Endothelial cell of umbilical vein (primary cell): ENCODE results near the gene CPSF4. TPM values are rescaled to one million over a fixed set of nuclear protein-coding genes. Genes with fewer than 3 reads are reported as not detected.
A peak's percentile ranks its signal among the peaks of the same experiment; 100 is the strongest.

Experiments used
- BruUV-seq: library from RNA; stranded (reverse); fragments of 400-500 nt; replicated peaks from 2 replicates; lab custom pipeline; 2021; lab: Mats Ljungman, UMichigan
- CTCF ChIA-PET: fragments of 300-600, 350-600 bp; sonication (Branson Sonifier 250); formaldehyde crosslinking; loops from one replicate; lab custom pipeline; 2021; ENCODE audit warnings: antibody characterized with exemption, inconsistent platforms; lab: Charles Lee
- POLR2A ChIA-PET: fragments of 300-600, 350-600 bp; sonication (Branson Sonifier 250); formaldehyde crosslinking; loops from one replicate; lab custom pipeline; 2021; ENCODE audit warnings: antibody characterized with exemption, inconsistent platforms; lab: Charles Lee
- DNase-seq: peaks from one replicate; pipeline ENCODE4 v3.0.0-alpha.2; 2011; ENCODE audit warnings: low read depth, low spot score
- FAIRE-seq: peaks from 2 replicates; lab custom pipeline; 2011; peaks lifted over from hg19 to GRCh38; lab: Jason Lieb, UNC
- H2AFZ ChIP-seq: 2 replicates; pipeline ENCODE4 v1.6.0; 2012; ENCODE audit warnings: low read depth, low read length, control low read depth, inconsistent platforms
- H3K27ac ChIP-seq: 2 replicates; pipeline ENCODE4 v1.5.1; 2011; ENCODE audit warnings: low read depth, mild to moderate bottlenecking, control low read depth, low read length, moderate library complexity; ENCODE audit not compliant: insufficient read depth
- H3K27me3 ChIP-seq, 2 experiments: 2 replicates each; pipeline versions ENCODE4 v1.6.0 to v1.6.1; 2011; ENCODE audit warnings: low read length in 2 of 2, mixed read lengths in 1 of 2; ENCODE audit not compliant: control insufficient read depth in 2 of 2, insufficient read depth in 2 of 2
- H3K36me3 ChIP-seq, 2 experiments: 2 replicates in 1 of 2; 3 replicates in 1 of 2; pipeline ENCODE4 v1.5.1; 2011; ENCODE audit warnings: low read length in 2 of 2, mild to moderate bottlenecking in 1 of 2, moderate library complexity in 1 of 2; ENCODE audit not compliant: control insufficient read depth in 2 of 2, insufficient read depth in 2 of 2; ENCODE audit errors: extremely low read depth in 1 of 2
- H3K4me1 ChIP-seq: 3 replicates; pipeline ENCODE4 v1.5.1; 2011; ENCODE audit warnings: mild to moderate bottlenecking, low read length; ENCODE audit not compliant: control insufficient read depth, insufficient read depth; ENCODE audit errors: extremely low read depth
- H3K4me2 ChIP-seq: 2 replicates; pipeline ENCODE4 v1.6.1; 2011; ENCODE audit warnings: low read length, control low read depth, mixed read lengths; ENCODE audit not compliant: insufficient read depth
- H3K4me3 ChIP-seq, 3 experiments: fragments of 200-600 bp in 1 of 3; sonication (generic), shearing (Covaris generic) in 1 of 3; replicated peaks in 1 of 3; 2 replicates each; pipeline ENCODE4 v1.5.1; 2011 to 2016; ENCODE audit warnings: control low read depth in 3 of 3, low read length in 3 of 3, mild to moderate bottlenecking in 2 of 3, inconsistent platforms in 1 of 3, low read depth in 1 of 3, moderate library complexity in 1 of 3; ENCODE audit not compliant: insufficient read depth in 1 of 3
- H3K79me2 ChIP-seq: 2 replicates; pipeline ENCODE4 v1.6.0; 2012; ENCODE audit warnings: low read length, inconsistent platforms; ENCODE audit not compliant: control insufficient read depth, insufficient read depth
- H3K9ac ChIP-seq: replicated peaks from 2 replicates; pipeline ENCODE3; 2011; ENCODE audit warnings: low read length, control low read depth; ENCODE audit not compliant: insufficient read depth; ENCODE audit errors: extremely low read depth
- H3K9me1 ChIP-seq: replicated peaks from 3 replicates; pipeline ENCODE4 v1.6.0; 2011; ENCODE audit warnings: mild to moderate bottlenecking, low read length; ENCODE audit not compliant: control insufficient read depth, insufficient read depth; ENCODE audit errors: extremely low read depth
- H3K9me3 ChIP-seq: replicated peaks from 2 replicates; pipeline ENCODE4 v1.5.1; 2012; ENCODE audit warnings: low read length, inconsistent platforms; ENCODE audit not compliant: control insufficient read depth, insufficient read depth
- H4K20me1 ChIP-seq: replicated peaks from 2 replicates; pipeline ENCODE3; 2011; ENCODE audit warnings: mild to moderate bottlenecking, low read length; ENCODE audit not compliant: control insufficient read depth, insufficient read depth; ENCODE audit errors: extremely low read depth
- EZH2 ChIP-seq: IDR thresholded peaks from 2 replicates; pipeline ENCODE4 v1.6.1; 2012; ENCODE audit warnings: borderline replicate concordance, low read depth, mild to moderate bottlenecking, moderate library complexity, low read length, inconsistent platforms; ENCODE audit not compliant: severe bottlenecking
- FOS ChIP-seq: IDR thresholded peaks from 2 replicates; pipeline ENCODE4 v1.6.1; 2011; ENCODE audit warnings: mild to moderate bottlenecking, low read length, moderate library complexity, borderline replicate concordance; ENCODE audit not compliant: insufficient read depth
- GATA2 ChIP-seq: IDR thresholded peaks from 2 replicates; pipeline ENCODE4 v1.7.0; 2011; ENCODE audit warnings: low read depth, mild to moderate bottlenecking, moderate library complexity, mixed read lengths, low read length; ENCODE audit not compliant: insufficient read length, insufficient read depth
- JUN ChIP-seq: IDR thresholded peaks from 2 replicates; pipeline ENCODE4 v1.6.1; 2011; ENCODE audit warnings: borderline replicate concordance, low read depth; ENCODE audit not compliant: insufficient read length, insufficient read depth
- MYC ChIP-seq: IDR thresholded peaks from one replicate; pipeline ENCODE4 v1.6.1; 2011; ENCODE audit warnings: mild to moderate bottlenecking, low read depth, low read length
- POLR2A ChIP-seq: IDR thresholded peaks from 2 replicates; pipeline ENCODE4 v1.6.1; 2012; ENCODE audit warnings: low read depth, mild to moderate bottlenecking, control low read depth, low read length
- POLR2AphosphoS5 ChIP-seq: IDR thresholded peaks from 2 replicates; pipeline ENCODE4 v1.6.1; 2012; ENCODE audit warnings: low read depth, mild to moderate bottlenecking, control low read depth, low read length, moderate library complexity; ENCODE audit not compliant: insufficient read depth
- dilution Hi-C: fragments of 300-500 bp; cut with MboI; formaldehyde crosslinking; loops from one replicate; pipeline ENCODE4 v1.15.0; 2019; ENCODE audit warnings: low sequenced_read_pairs; ENCODE audit not compliant: extremely low pct_ligation_motif_present
- intact Hi-C: fragments of 100-400 bp; cut with micrococcal nuclease; formaldehyde crosslinking; loops from one replicate; pipeline ENCODE4 v1.10.0; 2022
- polyA plus RNA-seq, 4 experiments: library from polyadenylated mRNA; depleted of rRNA in 3 of 4; stranded (reverse) in 3 of 4; unstranded in 1 of 4; fragments of >200 nt; gene quantifications; 2 replicates each; pipeline versions ENCODE4 v1.2.1 to v1.2.3, GENCODE V29; 2011 to 2012; ENCODE audit warnings: missing spikeins in 1 of 4
- total RNA-seq: library from RNA; stranded (reverse); gene quantifications from 2 replicates; pipeline ENCODE4 v1.2.3, GENCODE V29; 2021
- TF ChIP-seq, protein P1 (sequence below), 2 donors: IDR thresholded peaks; 1 replicate in 1 of 2; 2 replicates in 1 of 2; pipeline ENCODE4 v1.5.1; 2011; ENCODE audit warnings: low read length in 2 of 2, mild to moderate bottlenecking in 2 of 2, moderate library complexity in 2 of 2, control low read depth in 1 of 2, inconsistent platforms in 1 of 2, low read depth in 1 of 2; ENCODE audit not compliant: insufficient read depth in 1 of 2; ENCODE audit errors: extremely low read depth in 1 of 2
- TF ChIP-seq, protein P2 (sequence below): IDR thresholded peaks from 2 replicates; pipeline ENCODE4 v1.6.1; 2011; ENCODE audit not compliant: insufficient read depth, insufficient read length

CPSF4 gene
- total and polyA plus RNA-seq, 2 donors (not counting 3 experiments of a cell fraction or from before 2014, with no cell fraction given): 51.5 to 53.0 TPM

DNA sequence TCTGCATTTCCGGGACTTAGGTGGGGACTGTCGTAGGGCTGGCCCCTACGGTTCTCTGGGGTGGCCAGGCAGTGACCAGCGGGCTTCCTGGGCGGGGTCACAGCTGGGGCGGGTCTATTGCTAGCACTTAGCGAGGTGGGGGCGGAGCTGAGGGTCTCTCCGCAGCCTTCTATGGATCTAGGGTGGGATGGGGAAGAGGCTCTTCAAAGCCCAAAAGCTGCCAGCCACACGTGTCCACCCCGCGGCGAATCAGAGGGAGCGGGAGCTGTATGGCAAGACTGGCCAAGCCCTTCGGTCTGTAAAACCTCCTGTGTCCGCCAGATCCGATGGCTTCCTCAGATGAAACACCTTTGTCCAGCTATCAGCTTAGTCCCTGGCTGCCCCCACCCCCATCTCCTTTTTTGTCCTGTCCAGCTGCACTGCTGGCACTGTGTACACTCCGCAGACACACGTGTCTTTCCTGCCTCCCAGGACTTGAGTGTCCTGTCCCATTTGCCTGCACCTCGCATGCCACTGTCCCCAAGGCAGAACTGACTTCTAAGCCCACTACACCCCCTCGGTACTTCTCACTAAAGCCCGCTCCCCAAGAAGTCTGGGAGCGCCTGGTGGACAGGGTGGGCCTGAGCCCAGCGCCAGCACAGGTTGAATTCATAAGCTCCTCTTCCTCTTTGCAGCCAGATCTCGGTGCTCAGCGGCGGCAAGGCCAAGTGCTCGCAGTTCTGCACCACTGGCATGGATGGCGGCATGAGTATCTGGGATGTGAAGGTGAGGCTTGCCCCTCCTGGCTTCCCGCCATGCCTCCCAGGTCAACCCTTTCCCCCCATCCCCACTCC, 45.2 kb upstream of the CPSF4 start:
- no TSS peak for BruUV-seq
- peak overlapping the region; percentile 31 for H3K27ac ChIP-seq
- no peaks in the 10 kb centered on the region for H3K27me3 ChIP-seq
- intact Hi-C loops: loop anchor here (2.0 kb wide), 1 partner anchor 15 kb away; no protein-coding TSS in a partner anchor
- DNase-seq: no peak
- no peaks in the 10 kb centered on the region for H4K20me1 ChIP-seq
- peak overlapping the region in 1 of 3 experiments; percentile 40 for H3K4me3 ChIP-seq
- H3K4me1 ChIP-seq: peaks cover 16% of the 10 kb centered on the region
- H3K9me1 ChIP-seq: no peaks in the 10 kb centered on the region
- peaks cover 5% of the 10 kb centered on the region for H3K79me2 ChIP-seq
- POLR2A ChIA-PET: no interaction called here
- CTCF ChIA-PET: interaction anchor here (0.6 to 3.7 kb wide), 2 partner anchors 12 to 28 kb away, joined by 3 to 11 read pairs; no protein-coding TSS in a partner anchor
- no peak for TF ChIP-seq POLR2A
- TF ChIP-seq POLR2AphosphoS5: peak; percentile 8
- TF ChIP-seq EZH2: no peak
- no peak for TF ChIP-seq FOS
- H3K9ac ChIP-seq: no peak overlapping the region
- dilution Hi-C loops: no loop called here
- H3K9me3 ChIP-seq: no peaks in the 10 kb centered on the region
- H2AFZ ChIP-seq: no peak overlapping the region
- no peak for FAIRE-seq
- H3K4me2 ChIP-seq: peak overlapping the region; percentile 21
- H3K36me3 ChIP-seq: peaks cover 17 to 50% of the 10 kb centered on the region in 2 experiments

- no peak for FAIRE-seq
- peaks cover 5% of the 10 kb centered on the region for H3K79me2 ChIP-seq
- no peak overlapping the region for H3K27ac ChIP-seq
- no TSS peak for BruUV-seq
- H3K4me2 ChIP-seq: no peak overlapping the region
- no peak for DNase-seq
- peaks cover 18 to 56% of the 10 kb centered on the region in 2 experiments for H3K36me3 ChIP-seq
- POLR2A ChIA-PET: no interaction called here
- no peak overlapping the region for H3K9ac ChIP-seq
- H3K4me3 ChIP-seq: no peak overlapping the region
- dilution Hi-C loops (no loop called here), intact Hi-C loops (no loop called here)
- H2AFZ ChIP-seq: no peak overlapping the region
- no peaks in the 10 kb centered on the region for H3K9me1 ChIP-seq
- no peaks in the 10 kb centered on the region for H4K20me1 ChIP-seq
- H3K4me1 ChIP-seq: peaks cover 16% of the 10 kb centered on the region
- CTCF ChIA-PET: interaction anchor here (0.6 to 3.7 kb wide), 2 partner anchors 11 to 29 kb away, joined by 3 to 11 read pairs; no protein-coding TSS in a partner anchor
- H3K27me3 ChIP-seq: no peaks in the 10 kb centered on the region
- H3K9me3 ChIP-seq: no peaks in the 10 kb centered on the region
- TF ChIP-seq, protein P1, sequence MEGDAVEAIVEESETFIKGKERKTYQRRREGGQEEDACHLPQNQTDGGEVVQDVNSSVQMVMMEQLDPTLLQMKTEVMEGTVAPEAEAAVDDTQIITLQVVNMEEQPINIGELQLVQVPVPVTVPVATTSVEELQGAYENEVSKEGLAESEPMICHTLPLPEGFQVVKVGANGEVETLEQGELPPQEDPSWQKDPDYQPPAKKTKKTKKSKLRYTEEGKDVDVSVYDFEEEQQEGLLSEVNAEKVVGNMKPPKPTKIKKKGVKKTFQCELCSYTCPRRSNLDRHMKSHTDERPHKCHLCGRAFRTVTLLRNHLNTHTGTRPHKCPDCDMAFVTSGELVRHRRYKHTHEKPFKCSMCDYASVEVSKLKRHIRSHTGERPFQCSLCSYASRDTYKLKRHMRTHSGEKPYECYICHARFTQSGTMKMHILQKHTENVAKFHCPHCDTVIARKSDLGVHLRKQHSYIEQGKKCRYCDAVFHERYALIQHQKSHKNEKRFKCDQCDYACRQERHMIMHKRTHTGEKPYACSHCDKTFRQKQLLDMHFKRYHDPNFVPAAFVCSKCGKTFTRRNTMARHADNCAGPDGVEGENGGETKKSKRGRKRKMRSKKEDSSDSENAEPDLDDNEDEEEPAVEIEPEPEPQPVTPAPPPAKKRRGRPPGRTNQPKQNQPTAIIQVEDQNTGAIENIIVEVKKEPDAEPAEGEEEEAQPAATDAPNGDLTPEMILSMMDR (IDR thresholded peaks at IDR 0.05; ENCODE audit: extremely low read depth in 1 of 2, insufficient read depth in 1 of 2, low read depth in 1 of 2, low read length in 2 of 2): no peak
- TF ChIP-seq GATA2 (no peak), FOS (no peak), MYC (no peak), POLR2A (no peak), EZH2 (no peak), POLR2AphosphoS5 (no peak), JUN (no peak)
- TF ChIP-seq, protein P2, sequence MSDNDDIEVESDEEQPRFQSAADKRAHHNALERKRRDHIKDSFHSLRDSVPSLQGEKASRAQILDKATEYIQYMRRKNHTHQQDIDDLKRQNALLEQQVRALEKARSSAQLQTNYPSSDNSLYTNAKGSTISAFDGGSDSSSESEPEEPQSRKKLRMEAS: no peak
Measured at GRCh38 chr7:99394188-99394502, 44.6 kb upstream of the CPSF4 start.
